Femur (tissue), 1 donor: Measurements from ENCODE around the gene OR2H2.

Experiments used
- DNase-seq: peaks from one replicate; pipeline ENCODE4 v3.0.0-alpha.2; 2017

Gene OR2H2

DNA sequence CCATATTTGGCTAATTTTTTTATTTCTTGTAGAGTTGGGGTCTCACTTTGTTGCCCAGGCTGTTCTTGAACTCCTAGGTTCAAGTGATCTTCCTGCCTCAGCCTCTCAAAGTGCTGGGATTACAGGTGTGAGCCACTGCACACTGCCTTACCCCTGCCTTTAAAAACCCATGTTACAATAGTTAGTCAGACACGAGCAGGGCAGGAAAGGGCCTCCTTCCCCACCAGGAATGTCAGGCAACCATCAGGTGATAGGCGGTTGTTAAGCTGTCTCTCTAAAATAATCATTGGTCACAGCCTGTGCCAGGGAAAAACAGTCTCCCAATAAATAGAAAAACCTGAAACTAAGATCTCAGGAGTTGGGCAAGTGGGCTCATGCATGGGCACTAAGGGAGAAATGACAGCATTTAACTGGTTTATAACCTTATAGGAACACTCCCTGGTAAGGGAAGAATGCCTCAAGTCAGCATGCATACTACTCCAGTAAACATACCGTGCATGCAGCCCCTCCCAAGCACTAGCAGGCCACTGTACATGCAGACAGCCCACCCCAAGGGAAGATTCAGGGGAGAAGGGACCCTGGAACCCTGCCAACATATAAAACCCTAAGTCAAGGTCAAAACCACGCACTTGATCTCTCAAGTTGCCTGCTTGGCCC lies 8.4 kb downstream of the OR2H2 start:
- no peak for DNase-seq

DNA sequence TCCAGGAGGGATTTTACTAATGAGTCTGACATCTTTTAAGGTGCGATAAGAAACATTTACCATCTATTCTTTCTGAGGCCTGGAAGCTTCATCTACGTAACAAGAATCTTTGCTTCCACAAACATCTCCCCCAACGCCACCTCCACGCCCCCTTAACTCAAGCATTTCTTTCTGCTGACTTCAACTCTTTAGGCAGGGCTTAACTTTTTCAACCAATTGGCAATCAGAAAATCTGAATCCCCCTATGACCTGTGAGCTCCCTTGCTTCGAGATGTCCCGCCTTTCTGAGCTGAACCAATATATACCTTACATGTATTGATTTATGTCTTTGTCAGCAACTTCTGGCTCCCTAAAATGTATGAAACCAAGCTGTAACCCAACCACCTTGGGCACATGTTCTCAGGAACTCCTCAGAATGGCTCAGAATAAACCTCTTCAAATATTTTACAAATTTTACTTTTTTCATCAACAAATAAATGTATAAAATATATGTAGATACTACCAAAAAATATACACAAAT lies 11.5 kb downstream of the OR2H2 start:
- no peak for DNase-seq

DNA sequence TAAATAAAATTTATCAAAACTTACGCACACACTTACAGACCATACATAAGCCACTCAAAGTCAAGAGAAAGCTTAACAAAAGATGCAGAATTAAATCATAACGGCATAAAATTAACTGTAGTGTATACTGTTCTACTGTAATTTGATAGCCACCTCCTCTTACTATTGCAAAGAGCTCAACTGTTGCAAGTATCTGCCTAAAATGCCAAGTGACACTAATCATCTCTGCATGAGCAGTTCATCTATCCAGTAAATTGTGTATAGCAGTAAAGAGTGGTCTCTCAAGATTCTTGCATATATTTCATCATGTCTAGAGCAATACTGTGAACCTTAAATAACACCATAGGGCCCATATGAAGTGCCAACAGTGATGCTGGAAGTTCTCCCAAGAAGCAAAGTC lies 12.3 kb downstream of the OR2H2 start:
- no peak for DNase-seq

DNA sequence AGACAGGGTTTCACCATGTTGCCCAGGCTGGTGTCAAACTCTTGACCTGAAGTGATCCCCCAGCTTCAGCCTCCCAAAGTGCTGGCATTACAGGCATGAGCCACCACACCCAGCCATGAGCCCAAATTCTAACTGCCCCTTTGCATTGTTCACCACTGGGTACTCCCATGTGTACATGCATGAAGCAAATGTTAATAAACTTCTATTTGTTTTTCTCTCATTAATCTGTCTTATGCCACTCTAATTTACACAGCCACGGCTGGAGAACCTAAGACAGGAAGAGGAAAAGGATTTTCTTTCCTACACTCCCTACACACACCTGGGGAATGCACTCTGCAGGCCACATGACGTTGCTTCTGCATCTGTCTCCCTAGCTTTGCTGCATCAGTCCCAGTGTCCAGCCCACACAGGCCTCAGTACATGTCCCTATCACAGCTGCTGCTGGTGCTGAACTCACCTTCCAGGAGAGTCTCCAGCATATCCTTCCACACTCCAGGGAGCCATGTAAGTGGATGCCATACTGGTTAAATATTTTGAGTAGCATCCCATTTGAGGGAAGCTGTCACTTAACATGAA lies 13.3 kb downstream of the OR2H2 start:
- no peak for DNase-seq

DNA sequence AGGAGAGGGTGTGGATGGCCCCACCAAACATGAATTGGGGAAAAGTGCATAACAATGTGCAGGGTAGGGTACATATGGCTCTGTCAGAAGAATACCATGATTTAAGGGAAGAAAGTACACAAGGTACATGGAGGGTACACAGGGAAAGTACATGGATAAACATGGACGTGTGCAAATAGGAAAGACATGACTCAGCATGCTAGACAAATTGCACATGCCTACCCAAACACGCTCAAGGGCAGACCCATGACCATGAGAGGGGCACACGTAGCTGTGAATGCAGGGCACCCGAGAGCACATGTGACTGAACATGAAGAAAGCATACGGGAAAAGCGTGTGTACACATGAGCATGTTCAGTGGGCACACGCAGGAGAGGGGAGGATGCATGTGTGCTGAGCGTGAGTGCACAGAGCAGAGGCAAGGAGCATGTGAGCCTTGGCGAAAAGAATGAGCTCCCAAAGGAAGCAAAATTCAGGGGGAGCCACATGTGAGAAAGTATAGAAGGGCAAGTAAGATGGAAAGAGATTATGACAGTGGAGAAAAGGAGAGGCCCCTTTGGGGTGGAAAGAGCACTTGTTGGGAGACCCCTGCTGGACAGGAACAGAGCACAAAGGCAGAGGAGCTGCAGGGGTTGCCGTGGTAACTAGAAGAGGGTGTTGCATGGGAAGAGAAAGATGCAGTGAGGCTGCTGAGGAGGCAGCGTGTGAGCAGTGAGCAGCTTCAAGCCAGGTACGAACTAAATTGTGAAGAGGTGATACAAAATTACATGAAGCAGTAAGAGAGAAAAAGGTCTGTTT lies 17.8 kb downstream of the OR2H2 start:
- DNase-seq, result no peak

DNA sequence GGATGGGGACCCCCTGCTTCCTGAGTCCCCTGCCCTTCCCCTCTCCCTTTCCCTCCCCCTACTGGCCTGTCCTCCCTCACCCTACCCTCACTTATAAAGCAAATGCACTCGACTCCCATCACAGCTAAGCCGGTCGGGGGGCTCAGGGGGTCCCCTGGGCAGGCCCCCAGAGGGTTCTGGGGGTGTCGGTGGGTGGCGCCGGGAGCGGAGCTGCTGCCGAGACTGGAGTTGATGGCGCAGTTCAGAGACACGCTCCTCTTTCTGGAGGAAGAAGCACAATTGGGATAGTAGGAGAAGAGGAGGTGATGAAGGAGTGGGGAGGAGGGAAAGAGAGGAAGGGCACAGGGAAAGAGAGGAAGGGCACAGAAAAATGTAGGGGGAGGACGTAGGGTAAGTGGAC lies 18.5 kb downstream of the OR2H2 start:
- no peak for DNase-seq

DNA sequence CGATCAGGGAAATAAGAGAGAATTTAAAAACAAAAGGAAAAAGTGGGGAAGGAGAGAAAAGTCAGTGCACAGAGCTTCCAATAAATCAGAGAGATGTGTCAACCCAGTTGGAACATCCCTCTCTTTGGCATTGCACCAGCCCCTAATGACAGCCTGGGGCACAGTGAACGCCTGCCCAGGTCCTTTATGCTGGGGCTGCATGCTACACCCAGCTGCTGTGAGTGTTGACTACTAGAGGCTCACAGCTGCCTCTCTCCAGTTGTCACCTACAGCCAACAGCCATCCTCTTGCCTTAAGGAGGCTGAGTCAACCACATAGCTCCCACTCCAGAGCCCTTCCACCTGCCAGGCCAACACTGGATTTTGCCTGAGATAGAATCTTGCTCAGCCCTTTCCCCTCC lies 19.0 kb downstream of the OR2H2 start:
- DNase-seq, result peak; percentile 35

DNA sequence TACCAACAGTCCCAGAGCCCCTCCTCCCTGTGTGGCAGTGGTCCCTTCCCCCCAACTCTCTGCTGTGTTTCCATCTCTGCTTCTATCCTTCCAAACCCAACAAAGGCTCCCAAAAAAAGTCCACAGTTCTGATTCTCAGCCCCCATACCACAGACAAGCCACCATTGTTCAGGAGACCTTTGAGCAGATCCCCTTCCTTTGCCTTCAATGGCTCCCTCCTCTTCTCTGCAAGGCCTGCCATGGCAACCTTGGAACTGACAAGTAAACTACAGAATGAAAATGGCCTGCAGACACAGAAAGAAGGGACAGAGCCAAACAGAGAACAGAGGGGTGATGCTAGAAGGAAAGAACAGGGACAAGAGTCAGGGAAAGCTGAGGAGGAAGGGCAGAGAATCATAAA lies 23.2 kb downstream of the OR2H2 start:
- DNase-seq, result no peak

DNA sequence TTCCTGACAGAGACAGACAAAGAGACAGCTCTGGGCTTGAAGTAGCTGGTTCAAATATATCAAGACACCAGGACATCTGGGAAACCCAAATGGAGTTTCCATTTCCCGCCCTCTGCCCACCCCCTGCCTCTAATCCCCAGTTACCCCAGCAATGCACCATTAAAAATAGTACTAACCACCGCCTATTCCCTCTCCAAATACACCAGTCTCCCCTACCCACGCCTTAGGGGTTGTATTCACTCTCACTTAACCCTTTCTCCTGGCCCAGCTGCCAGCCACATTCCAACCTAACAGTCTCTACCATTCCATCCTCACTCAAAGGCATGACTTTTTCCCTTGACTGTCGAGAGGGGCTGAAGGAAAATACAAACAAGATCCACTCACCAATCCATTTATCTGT lies 25.6 kb downstream of the OR2H2 start:
- no peak for DNase-seq

DNA sequence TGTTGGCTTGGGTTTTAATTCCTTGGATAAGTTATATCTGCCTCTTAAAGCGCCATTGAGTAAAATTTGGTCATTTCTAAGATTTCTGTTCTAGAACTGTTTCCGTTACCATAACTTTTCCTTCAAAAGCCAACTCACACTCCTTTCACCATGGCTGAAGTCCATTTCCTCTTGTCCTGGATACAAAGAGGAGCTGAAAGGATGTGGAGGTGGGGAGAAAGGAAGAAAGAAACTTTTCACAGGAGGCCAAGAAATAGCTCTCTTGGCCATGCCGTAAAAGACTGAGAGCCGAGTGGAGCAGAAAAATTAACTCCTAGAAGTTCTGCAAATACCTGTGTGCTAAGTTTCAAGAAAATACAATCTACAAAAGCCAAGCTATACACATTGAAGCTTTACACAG lies 26.5 kb downstream of the OR2H2 start:
- no peak for DNase-seq

DNA sequence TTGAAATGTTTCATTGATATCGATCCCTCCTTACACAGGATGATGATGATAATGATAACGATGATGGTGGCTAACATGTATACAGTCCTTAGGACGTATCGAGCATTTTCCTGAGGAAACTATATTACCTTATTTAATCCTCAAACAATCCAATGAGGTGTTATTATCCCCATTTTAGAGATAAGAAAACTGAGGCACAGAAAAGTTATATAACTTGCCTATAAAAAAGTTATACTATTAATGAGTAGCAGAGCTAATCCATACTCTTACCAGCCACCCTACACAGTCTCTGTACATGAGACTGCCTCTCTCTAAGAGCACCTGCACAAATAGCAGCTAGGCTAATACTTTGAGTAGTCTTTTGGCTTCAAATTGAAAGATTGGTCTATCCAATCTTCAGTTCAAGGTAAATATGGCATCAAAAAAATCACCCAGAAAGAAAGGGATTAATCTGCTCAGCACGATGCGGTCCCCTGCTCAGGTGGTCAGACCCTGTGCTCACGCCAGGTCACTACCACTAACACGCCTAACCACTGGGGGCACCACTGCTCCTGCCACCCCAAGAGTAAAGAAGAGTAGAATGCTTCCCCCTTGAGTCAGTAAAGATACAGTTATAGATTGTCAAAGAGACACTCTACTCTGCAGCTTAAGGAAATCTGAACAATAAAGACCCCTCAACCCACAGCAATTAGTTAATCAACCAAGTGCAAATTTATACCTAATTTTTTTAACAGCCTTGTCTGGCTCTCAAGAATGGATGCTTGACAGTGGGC lies 33.0 kb downstream of the OR2H2 start:
- DNase-seq, result no peak

DNA sequence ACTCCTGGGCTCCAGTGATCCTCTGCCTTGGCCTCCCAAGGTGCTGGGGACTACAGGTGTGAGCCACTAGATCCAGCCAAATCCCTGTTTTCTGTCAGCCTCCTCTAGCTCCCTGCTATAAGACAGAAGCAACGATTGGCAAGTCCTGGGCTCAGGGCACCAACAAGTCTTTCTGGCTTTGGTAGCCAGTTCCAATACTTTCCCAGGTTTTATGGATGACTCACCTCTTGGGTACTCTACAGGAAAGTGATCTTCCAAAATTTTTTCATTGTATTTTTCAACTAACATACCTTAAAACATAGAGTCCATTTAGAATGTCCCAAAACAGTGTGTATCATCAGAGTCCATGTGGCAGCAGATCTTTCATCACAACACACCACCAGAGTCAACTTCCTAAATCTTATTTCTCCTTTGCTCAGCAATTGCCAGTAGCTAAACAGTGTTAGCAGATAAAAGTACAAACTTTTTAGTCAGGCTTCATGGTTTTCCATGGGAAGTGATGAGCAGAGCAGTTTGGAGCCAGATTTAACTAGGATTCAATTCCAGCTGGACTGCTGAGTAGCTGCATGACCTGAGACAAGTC lies 34.7 kb downstream of the OR2H2 start:
- DNase-seq, result no peak

DNA sequence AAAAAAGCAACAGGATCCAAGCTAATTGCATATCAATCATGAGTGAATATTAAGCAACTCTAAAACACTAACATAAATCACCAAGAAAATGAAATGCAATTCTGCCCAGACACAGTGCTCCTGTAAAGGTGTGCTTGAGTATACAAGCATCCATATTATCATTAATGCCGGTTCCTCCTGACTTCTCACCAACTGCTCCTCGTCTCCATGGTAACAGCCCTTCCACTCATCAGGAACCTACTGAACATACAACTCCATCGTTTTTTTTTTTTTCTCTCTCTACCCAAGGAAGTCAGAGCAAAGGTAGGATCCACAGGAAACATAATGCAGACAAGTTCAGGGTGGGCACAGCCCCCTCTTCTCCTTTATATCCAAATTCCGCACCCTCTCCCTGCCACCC lies 35.7 kb downstream of the OR2H2 start:
- no peak for DNase-seq

DNA sequence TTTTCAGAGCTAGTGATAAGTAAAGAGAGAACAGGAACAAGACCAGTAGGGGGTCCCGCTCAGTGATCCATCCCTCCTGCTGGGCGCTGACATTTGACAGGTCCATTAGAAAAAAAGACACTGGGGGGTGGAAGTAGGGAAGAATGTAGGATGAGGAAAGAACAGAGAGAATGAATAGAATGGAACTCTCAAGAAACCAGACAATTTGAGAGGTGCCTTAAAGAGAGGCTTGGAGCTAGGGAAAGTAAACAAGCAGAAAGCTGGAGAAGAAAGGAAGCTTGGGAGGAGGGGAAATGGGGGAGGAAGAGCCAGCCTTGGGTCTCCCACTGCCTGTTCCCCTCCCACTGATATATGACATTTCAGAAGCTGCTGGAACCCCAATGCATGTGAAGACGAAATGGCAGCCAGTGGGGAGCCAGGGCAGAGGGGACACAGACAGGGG lies 39.6 kb downstream of the OR2H2 start:
- no peak for DNase-seq

DNA sequence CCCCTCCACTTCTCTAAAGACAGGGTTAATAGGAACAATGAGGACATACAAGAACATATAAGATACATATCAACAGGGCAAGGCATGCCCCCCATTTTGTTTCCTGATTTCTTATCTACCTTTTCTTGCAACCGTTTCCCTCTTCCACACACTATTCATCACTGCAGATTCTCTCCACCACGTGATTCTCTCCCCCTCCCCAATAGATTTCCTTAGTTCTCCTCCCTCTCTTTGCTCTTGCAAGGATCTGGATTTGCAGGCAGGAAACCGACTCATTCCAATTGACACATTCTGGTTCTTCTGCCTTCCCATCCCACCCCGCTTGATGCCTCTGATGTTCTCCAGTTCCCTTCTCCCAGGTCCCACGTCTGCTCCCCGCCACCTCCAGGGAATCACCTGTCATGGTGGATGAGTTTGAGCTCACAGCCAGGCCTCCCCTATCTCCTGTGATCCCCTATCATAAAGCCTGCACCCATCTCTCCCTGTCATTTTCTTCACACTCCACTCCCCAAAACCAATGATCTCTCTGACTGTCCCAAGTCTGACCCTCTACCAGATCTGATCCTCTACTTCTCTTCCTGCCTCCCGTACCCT lies 40.5 kb downstream of the OR2H2 start:
- no peak for DNase-seq

DNA sequence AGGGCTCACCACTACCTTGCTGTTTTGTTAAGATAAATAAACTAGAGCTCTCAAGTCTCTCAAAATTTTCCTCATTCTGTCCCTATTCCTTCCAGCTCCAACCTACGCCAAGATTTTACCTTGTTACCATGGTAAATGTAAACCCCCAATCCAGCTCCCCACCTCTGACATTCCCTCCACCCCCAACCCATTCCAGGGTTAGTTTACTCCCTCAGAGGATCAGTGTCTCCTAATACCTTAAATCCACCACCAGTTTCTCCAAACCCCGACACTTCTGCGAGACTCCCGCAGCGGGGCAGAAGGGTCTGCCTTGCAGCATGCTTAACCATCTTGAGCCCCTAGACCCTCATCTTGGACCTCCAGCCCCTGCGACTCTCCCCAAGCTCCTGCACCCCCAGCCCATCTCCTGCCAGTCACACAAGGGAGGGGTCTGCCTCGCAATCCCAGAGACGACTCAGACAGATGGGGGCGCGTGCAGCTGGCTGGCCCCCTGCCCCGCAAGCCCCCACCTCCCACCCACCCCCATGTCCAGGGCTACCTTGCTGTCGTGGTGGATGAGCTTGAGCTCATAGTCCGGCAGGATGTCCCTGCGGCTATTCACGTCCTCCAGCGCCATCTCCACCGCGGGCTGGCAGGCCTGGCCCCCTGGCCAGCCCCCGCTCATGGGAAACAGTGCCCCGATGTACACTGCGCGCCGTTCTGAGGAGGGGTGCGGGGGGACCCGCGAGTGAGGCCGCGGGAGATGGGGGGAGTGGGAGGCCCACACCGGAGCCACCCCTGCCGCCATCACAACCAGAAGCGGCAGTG lies 42.2 kb downstream of the OR2H2 start:
- DNase-seq, result no peak

DNA sequence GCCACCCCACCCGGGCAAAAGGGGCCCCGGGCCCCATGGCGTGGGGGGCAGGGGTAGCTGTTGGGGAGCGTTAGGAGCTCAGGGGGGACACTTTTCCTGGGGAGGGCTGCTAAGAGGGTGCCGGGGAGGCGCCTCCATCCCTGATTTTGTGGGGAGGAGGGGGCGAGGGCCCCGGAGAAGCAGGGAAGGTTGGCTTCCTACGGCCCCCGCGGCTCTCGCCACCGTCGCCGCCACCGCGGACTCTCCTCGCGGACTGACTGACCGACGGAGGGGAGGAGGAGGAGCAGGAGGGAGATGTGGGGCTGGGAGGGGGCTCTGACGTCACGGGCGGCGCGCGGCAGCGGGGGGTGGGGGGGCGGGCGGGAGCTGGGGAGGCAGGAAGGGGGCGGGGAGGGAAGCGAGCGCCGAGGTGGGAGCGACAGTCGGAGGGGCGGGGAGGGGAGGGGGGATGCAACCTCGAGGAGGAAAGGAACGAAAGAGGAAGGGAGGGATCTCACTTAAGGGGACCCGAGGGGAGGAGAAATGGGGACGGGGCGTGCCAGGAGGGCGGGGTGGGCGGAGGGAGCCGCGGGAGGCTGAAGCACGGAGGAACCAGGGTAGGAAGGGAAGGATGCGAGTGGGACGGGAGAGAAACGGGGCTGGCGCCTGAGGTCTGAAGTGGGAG lies 43.0 kb downstream of the OR2H2 start:
- DNase-seq, result peak; percentile 90

DNA sequence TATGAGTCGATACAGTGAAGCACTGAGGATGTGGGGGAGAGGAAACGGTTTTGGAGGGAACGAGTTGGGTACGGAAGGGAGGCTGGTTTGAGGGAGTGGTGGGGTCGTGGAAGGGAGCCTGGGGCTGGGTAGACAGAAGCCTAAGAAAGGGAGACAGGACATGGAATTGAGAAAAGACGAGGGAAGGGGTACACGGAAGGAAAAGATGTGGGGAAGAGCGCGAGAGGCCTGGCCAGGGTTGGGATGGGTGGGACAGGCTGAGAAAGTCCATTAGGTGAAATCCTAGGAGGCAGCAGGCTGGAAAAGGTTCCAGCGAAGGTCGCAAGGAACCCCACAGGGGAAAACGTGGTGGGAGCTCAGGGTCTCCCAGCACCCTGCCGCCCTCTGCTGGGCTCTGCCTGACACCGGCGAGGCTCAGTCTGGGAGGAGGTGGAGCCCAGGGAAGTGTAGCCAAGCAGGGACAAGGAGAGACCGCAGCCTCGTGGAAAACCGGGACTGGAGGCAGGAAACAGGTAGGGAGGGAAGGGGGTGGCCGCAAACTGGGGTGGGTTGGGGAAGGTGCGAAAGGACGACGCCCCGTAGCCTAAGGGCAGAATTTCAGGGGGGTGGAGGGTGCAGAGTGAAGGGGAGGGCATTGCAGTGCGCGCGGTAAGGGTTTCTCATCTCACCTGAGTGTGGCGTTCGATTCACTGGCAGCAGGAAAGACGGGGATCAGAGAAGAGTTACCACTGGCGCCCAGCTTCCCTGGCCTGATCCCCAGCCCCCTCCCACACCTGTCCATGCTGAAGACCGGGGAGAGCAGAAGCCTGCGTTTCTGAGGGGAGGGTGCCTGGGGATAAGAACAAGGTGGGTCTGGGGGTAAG lies 43.7 kb downstream of the OR2H2 start:
- peak; percentile 85 for DNase-seq

DNA sequence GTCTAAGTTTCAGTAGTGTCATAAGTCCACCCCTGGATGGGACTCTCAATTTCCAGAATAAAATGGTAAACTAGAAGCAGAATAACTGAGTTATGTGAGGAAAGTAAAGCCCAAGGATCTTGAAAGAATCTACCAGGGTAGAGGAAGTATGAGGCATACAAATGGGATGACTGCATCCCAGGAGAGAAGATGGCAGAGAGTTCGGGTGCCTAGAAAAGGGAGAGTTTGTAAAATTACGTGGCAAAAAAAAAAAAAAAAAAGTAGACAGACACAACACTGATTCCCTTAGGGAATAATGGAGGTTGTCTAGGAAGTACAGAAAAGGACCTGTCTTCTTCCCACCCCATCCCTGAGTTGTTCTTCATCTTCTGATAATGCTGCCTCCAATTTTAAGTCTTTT lies 44.6 kb downstream of the OR2H2 start:
- no peak for DNase-seq

DNA sequence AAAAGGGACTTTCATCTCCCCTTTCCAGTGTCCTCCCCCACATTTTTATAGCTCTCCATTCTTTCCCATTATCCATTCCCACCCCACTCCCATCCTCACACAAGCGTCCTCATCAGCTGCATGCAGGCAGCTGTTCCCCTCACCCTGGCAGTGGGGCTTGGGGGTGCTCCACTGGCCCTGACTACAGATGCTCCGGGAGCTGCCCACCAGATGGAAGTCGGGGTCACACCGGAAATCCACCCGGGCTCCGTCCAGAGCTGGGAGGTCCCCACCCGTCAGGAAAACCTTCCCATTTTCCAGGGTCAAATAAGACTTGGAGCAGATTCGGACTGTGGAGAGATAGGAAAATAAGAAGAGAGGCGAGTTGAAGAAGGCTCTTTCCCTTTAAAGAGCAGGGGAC lies 45.4 kb downstream of the OR2H2 start:
- DNase-seq, result no peak
